ENCODE results near the gene MRPL28. TPM values are rescaled to one million over a fixed set of nuclear protein-coding genes. Genes with fewer than 3 reads are reported as not detected.

The MRPL28 gene
- total RNA-seq, 4 donors from 2014 or later: 40.9 to 66.7 (median 52.7) TPM

GRCh38 chr16:398561-399339, 28.4 kb upstream of the MRPL28 start:
- no peak for DNase-seq (ENCODE audit: low spot score in 2 of 2)
- Histone ChIP-seq H3K27ac (no peak overlapping the region), H3K9me3 (no peaks in the 10 kb centered on the region), H3K27me3 (no peaks in the 10 kb centered on the region), H3K4me1 (peaks cover 31% of the 10 kb centered on the region), H3K4me3 (no peak overlapping the region), H3K36me3 (peaks cover 3% of the 10 kb centered on the region)
- TF ChIP-seq EP300 (IDR thresholded peaks at IDR 0.05) (no peak), POLR2A (IDR thresholded peaks at IDR 0.05) (no peak), POLR2AphosphoS5 (IDR thresholded peaks at IDR 0.05) (no peak)
- TF ChIP-seq, protein P1, sequence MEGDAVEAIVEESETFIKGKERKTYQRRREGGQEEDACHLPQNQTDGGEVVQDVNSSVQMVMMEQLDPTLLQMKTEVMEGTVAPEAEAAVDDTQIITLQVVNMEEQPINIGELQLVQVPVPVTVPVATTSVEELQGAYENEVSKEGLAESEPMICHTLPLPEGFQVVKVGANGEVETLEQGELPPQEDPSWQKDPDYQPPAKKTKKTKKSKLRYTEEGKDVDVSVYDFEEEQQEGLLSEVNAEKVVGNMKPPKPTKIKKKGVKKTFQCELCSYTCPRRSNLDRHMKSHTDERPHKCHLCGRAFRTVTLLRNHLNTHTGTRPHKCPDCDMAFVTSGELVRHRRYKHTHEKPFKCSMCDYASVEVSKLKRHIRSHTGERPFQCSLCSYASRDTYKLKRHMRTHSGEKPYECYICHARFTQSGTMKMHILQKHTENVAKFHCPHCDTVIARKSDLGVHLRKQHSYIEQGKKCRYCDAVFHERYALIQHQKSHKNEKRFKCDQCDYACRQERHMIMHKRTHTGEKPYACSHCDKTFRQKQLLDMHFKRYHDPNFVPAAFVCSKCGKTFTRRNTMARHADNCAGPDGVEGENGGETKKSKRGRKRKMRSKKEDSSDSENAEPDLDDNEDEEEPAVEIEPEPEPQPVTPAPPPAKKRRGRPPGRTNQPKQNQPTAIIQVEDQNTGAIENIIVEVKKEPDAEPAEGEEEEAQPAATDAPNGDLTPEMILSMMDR (IDR thresholded peaks at IDR 0.05): no peak
- 86% methylated on average over 20 of the region's 24 CpGs for WGBS

GRCh38 chr16:397736-398332, 27.5 kb upstream of the MRPL28 start:
- WGBS: 84% methylated on average over 6 of the region's 29 CpGs
- H3K4me3 ChIP-seq: peak overlapping the region; percentile 74
- H3K27ac ChIP-seq: peak overlapping the region; percentile 86
- peaks cover 3% of the 10 kb centered on the region for H3K36me3 ChIP-seq
- no peaks in the 10 kb centered on the region for H3K27me3 ChIP-seq
- peak; percentile 90 to 92 for DNase-seq (ENCODE audit: low spot score in 2 of 2)
- no peaks in the 10 kb centered on the region for H3K9me3 ChIP-seq
- H3K4me1 ChIP-seq: peaks cover 31% of the 10 kb centered on the region
- TF ChIP-seq, protein P1 (IDR thresholded peaks at IDR 0.05): peak in 1 of 2 donors; percentile 32
- TF ChIP-seq POLR2AphosphoS5 (IDR thresholded peaks at IDR 0.05): no peak

GRCh38 chr16:397135-397661, 26.9 kb upstream of the MRPL28 start, which contains the start of gene NME4:
Gene NME4, plus strand, starts transcription at chr16:397199. Its CDS starts 24 bp downstream, at chr16:397223.
- no peak for DNase-seq (ENCODE audit: low spot score in 2 of 2)
- TF ChIP-seq POLR2A (IDR thresholded peaks at IDR 0.05) (no peak), EP300 (IDR thresholded peaks at IDR 0.05) (no peak), POLR2AphosphoS5 (IDR thresholded peaks at IDR 0.05) (no peak)
- TF ChIP-seq, protein P1 (IDR thresholded peaks at IDR 0.05): no peak

GRCh38 chr16:396605-397004, 26.3 kb upstream of the MRPL28 start:
- Histone ChIP-seq H3K27ac (peak overlapping the region; percentile 86), H3K9me3 (no peaks in the 10 kb centered on the region), H3K36me3 (peaks cover 3% of the 10 kb centered on the region), H3K4me1 (peaks cover 26% of the 10 kb centered on the region), H3K4me3 (peak overlapping the region; percentile 74), H3K27me3 (no peaks in the 10 kb centered on the region)
- TF ChIP-seq EP300 (IDR thresholded peaks at IDR 0.05) (no peak), POLR2A (IDR thresholded peaks at IDR 0.05) (no peak), POLR2AphosphoS5 (IDR thresholded peaks at IDR 0.05) (no peak)
- DNase-seq (ENCODE audit: low spot score in 2 of 2): no peak
- WGBS: 10% methylated on average over 22 of the region's 22 CpGs

More at GRCh38 chr16:397135-397661, 26.9 kb upstream of the MRPL28 start, which contains the start of gene NME4:
- Histone ChIP-seq H3K27ac (peak within 1 kb of the TSS; percentile 86), H3K4me1 (peaks cover 28% of the 10 kb centered on the region), H3K4me3 (peak within 1 kb of the TSS; percentile 74), H3K9me3 (no peaks in the 10 kb centered on the region), H3K27me3 (no peaks in the 10 kb centered on the region), H3K36me3 (peaks cover 3% of the 10 kb centered on the region)
- 0% methylated on average over 6 of the region's 75 CpGs for WGBS

DNA sequence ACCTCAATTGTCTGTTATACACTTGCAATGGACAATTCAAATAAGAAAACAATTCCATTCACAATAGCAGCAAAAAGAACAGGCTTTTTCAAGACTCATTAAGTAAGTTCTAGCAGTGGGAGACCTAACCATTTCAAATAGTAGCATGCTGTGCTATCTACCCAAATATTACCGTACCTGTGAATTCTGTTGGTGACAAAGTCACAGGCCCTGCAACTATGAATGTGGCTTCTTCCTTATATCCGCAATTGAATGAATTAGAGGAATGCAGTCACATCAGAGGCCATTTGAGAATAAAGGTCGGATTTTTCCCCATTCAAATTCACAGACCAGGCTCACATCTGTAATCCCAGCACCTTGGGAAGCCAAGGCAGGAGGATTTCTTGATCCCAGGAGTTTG, 25.9 kb upstream of the MRPL28 start:
- Histone ChIP-seq H3K27me3 (no peaks in the 10 kb centered on the region), H3K36me3 (peaks cover 3% of the 10 kb centered on the region), H3K27ac (peak overlapping the region; percentile 86), H3K9me3 (no peaks in the 10 kb centered on the region), H3K4me3 (peak overlapping the region; percentile 74), H3K4me1 (peaks cover 25% of the 10 kb centered on the region)
- 38% methylated on average over 3 of the region's 3 CpGs for WGBS
- TF ChIP-seq POLR2A (IDR thresholded peaks at IDR 0.05): no peak
- no peak for TF ChIP-seq EP300 (IDR thresholded peaks at IDR 0.05)
- TF ChIP-seq POLR2AphosphoS5 (IDR thresholded peaks at IDR 0.05): no peak
- TF ChIP-seq, protein P1 (IDR thresholded peaks at IDR 0.05): no peak
- DNase-seq (ENCODE audit: low spot score in 2 of 2): no peak
